Activated CD4-positive, alpha-beta T cell treated with anti-CD3 and anti-CD28 coated beads, Interleukin-2, amount 50 U/mL, for 48 hours (primary cell): ENCODE results near the gene ACADL.
"Not testable (repeated sequence)": the region's sequence is repeated elsewhere in the genome, so short reads cannot be mapped to it uniquely, and the experiment has no call there.

Experiments
- DNase-seq, 2 experiments: peaks; one replicate each; pipeline ENCODE4 v3.0.0-alpha.2; 2020

ACADL gene

DNA sequence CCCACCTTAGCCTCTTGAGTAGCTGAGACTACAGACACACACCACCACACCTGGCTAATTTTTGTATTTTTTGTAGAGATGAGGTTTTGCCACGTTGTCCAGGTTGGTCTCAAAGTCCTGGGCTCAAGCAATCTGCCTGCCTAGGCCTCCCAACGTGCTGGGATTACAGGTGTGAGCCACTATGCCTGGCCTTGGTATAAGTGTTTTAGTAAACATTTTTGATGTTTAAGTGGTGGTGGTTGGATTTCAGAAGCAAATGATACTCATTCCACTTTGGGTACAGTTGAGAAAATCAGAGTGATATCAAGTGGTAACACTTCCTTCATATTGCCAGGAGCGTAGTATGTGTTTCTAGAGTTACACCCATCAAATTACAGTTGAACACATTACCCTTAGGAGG, 25.4 kb downstream of the ACADL start:
- no peak for DNase-seq

DNA sequence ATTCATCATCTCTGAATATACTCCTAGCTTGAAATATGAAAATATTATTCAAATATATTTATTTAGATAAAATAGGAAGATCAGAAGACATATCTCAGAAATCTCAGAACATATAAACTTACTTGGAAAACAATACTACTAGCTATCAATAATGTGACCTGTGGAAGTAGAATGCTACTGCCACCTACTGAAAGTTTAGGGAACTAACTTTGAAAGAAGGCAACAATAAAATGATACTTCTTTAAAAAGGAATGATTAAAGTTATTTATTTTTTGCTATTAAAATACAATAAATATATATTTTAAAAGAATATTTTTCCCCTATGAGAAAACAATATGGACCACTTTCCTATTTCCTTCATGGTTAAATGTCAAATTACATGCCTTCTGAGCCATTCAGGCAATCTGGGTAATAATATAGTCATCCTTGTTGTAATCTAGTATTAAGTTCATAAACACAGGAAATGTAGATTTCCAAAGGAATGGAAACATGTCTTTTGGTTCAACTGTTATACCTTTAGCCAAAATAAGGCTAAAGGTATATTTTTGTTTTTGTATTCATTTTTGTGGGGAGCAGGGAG, 26.0 kb downstream of the ACADL start:
- no peak for DNase-seq

- no peak for DNase-seq
Observed at GRCh38 chr2:210198326-210198725, 26.9 kb downstream of the ACADL start.

DNA sequence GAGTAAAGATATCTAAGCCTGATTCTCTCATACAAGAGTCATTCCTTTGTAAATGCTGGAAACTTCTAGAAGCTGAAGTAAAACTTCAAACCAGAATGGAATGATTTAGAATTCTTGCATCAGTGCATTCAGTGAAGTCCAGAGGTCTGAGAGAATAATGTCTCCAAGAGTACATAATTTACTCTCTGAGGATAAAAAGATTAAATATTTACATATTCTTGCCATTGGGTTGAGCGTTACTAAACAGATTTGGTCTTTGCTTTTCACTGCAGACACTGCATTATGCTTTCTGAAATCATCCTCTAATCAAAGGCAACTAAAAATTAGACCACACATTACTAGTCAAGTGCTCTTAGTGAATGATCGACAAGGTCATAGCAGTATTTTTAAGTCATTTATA, 27.5 kb downstream of the ACADL start:
- no peak for DNase-seq

DNA sequence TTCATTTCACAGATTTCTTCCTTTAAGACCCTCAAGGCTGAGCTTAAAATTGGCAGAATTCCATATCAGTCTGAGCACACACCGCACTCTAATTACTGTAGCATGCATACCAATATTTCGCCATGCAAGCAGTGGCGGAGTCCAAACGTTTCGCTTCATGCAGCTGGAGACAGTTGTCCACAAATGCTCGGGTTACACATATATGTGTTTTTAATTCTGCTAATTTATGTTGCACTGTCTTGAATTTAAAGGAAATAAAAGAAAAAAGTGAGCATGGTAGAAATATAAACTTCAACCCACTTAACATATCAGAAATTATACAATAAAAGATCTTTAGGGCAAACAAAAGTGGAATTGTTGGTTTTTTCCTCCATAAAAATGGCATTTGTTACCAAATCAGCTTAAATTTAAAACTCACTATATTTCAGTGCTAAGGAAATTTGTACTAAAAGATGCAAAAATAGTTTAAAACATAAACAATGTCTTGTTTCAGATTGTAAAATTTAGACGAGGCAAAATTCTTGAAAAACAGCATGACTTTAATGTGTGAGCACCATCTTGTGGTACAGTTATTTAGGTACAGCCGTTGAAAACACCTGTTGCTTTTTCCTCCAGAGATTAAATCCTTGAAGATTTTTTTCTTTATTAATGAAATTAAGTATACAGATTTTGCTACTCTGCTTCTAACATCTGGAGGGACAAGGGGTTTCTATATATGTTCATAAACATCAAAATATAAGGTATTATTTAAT, 30.0 kb downstream of the ACADL start:
- DNase-seq, result no peak

GRCh38 chr2:210190345-210190744, 34.9 kb downstream of the ACADL start:
- no peak for DNase-seq

GRCh38 chr2:210189452-210190138, 35.7 kb downstream of the ACADL start:
- DNase-seq, result no peak

DNA sequence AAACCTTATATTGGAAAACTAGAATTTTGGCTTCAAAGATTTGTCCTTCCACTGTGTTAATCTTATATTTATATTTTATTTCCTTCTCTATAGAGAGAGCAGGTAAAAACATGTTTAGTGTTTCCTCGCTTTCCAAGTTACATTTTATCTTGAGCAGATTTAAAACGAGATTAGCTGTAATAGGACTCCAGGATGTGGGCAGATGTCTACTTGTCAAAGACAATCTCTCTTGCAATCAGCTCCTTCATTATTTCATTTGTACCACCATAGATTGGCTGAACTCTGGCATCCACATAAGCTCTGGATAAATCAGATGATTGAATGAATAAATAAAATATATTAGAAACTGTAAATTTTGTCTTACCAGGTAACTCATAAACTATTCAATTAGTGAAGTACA, 36.5 kb downstream of the ACADL start:
- no peak for DNase-seq

DNA sequence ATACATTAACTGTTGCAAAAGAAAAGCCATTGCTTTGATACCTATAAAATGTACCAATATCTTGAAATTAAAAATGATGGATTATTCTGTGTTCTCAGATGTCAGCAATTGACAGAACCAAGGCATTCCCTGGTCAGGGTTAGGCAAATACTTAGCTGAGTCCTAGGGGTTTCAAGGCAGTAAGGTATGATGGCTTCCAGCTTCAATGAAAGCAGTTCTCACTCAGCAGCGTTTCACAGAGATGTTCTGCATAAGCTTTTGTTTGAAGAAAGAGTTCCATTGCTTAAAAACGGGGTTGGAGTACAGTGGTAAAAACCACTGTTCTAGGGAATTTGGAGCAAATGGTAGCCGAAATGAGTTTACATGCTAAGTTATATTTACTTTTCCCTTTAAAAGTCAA, 37.1 kb downstream of the ACADL start:
- DNase-seq, result no peak

GRCh38 chr2:210183936-210184335, 41.3 kb downstream of the ACADL start:
- DNase-seq, result not testable (repeated sequence)

DNA sequence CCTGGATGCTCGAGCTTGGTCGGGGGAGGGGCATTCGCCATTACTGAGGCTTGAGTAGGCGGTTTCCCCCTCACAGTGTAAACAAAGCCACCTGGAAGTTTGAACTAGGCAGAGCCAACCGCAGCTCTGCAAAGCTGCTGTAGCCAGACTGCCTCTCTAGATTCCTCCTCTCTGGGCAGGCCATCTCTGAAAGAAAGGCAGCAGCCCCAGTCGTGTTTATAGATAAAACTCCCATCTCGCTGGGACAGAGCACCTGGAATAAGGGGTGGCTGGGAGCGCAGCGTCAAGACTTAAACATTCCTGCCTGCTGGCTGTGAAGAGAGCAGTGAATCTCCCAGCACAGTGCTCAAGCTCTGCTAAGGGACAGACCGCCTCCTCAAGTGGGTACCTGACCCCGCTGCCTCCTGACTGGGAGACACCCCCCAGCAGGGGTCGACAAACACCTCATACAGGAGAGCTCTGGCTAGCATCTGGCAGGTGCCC, 43.6 kb downstream of the ACADL start:
- peak in 1 of 2 experiments; percentile 5 for DNase-seq

DNA sequence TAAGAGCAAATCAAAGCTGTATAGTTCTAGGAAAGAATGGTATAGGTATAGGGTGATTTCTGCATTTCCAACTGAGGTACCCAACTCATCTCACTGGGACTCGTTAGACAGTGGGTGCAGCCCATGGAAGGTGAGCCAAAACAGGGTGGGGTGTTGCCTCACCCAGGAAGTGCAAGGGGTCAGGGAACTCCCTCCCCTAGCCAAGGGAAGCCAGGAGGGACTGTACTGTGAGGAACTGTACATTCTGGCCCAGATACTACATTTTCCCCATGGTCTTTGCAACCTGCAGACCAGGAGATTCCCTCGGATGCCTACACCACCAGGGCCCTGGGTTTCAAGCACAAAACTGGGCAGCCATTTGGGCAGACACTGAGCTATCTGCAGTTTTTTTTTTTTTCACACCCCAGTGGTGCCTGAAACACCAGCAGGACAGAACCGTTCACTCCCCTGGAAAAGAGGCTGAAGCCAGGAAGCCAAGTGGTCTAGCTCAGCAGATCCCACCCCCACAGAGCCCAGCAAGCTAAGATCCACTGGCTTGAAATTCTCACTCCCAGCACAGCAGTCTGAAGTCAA, 44.1 kb downstream of the ACADL start:
- DNase-seq, result not testable (repeated sequence)

GRCh38 chr2:210180477-210180876, 44.8 kb downstream of the ACADL start:
- DNase-seq, result no peak

- DNase-seq, result no peak
Observed at GRCh38 chr2:210179351-210179990, 45.8 kb downstream of the ACADL start.

DNA sequence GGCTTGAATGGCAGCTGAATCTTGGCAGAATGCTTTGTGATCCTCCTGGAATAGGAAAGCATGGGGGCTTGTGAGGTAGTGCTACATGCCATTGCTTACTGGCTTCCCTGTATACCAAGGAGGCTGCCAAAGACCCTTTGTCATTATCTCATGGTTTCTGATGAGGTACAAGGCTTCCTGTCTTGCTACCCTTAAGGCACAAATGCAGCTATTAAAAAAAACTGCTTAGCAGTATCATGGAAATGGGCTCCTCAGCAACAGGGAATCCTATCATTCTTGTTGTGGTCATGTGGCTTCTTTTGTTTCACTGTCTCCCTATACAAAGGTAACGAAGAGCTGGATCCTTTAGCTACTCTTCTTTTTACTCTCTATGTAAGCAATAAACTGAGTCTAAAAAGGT, 47.5 kb downstream of the ACADL start:
- DNase-seq, result no peak

DNA sequence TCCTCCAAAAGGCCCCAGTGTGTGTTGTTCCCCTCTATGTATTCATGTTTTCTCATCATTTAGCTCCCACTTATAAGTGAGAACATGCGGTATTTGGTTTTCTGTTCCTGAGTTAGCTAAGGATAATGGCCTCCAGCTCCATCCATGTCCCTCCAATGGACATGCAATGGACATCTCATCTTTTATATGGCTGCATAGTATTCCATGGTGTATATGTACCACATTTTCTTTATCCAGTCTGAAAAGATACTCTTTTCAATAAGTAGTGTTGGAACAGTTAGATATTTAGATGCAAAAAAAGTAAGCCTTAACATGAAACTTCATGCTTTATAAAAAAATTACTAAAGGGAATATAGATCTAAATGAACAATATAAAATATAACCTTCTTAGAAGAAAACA, 48.1 kb downstream of the ACADL start:
- DNase-seq, result not testable (repeated sequence)

DNA sequence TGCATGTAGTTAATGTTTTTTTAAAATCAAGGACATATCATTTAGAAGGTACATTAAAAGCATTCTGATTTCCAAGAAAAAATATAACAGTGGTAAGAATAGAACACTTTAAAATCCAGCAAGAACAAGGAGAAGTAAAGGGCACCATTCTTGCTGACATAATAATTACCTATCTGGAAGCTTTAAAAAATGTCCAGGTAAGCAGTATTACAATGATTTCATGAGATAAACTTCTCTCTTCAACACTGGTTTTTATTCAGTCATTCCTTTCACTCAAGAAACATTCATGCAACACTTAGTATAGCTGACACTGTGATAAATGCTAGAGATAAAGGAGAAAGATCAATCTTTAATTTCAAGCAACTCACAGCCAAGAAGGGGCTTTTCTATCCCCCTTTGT, 51.2 kb downstream of the ACADL start:
- DNase-seq, result no peak

DNA sequence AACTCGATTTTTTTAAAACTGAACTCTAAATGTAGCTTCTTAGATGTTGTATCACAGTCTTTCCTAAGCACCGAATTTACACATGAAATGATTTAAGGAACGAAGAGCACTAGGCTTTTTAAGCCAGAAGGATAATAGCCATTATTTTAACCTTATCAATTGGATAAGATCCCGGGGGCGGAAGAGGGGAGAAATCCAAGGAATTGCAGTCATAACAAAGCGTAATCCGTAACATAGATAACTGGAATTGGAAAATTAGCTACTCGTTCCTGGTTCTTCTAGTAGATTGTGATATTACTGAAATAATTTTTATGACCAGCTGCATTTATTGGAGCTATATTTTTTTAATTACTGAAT, 53.0 kb downstream of the ACADL start:
- no peak for DNase-seq

DNA sequence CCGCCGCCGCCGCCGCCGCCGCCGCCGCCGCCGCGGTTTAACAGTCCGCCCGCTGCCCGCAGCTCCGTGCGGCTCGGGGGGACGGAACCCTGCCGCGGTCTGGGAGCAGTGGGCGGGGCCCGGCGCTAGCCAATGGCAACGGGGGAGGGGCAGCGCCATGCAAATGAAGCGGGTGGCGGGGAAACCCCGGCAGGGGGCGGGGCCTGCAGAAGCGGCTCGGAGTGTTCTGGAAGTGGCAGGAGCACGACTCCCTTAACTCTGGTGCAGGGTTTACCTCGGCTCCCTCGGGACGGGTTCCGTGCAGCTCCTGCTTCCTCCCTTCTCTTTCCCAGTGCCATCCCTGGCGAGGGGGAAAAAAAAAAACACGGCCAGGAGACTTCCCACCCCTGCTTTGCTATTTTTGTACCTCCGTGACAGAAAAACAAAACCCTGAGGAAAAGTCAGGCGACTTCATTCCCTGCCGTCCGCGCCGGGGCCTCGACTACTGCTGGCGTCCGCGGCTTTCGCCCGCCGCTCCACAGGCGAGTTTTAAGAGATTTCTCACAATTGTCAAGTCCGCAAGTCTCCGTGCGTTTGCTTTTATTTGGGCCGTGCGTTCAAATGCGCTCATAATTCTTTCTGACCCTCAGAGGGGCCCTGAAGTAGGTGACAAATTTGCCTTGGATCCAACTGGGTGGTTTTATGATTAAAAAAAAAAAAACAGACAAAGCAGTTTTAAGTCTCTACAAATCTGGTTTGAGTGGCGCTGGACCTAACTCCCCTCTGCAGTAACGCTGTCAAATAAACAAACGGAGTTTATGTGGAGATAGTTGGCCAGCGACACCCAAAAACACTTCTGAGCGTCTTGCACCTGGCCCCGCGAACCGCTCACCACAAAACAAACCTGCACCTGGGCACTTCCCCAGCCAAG, 53.7 kb downstream of the ACADL start, which contains the start of gene KANSL1L:
Gene KANSL1L (minus strand): TSS at position 101 of the 910 bp plus-strand sequence. CDS start 16,827 bp downstream, outside the sequence.
- DNase-seq, result peak; percentile 97 to 98

- DNase-seq, result peak; percentile 97 to 98
Observed at GRCh38 chr2:210170446-210171303, 54.6 kb downstream of the ACADL start.

GRCh38 chr2:210170196-210170445, 55.1 kb downstream of the ACADL start:
- DNase-seq, result no peak
